Loucy (cell line): ENCODE results near the gene EPN2.

Experiments used
- EZH2phosphoT487 ChIP-seq: fragments of 200-600 bp; IDR thresholded peaks from 2 replicates; pipeline ENCODE4 v1.6.1; 2018; ENCODE audit warnings: antibody characterized with exemption, mild to moderate bottlenecking, moderate library complexity, borderline replicate concordance
- TF ChIP-seq, protein P1 (sequence below): fragments of 200-600 bp; sonication (generic); conservative IDR thresholded peaks from 2 replicates; pipeline ENCODE4 v1.5.1; 2014; ENCODE audit warnings: mild to moderate bottlenecking, antibody characterized with exemption, low read length

DNA sequence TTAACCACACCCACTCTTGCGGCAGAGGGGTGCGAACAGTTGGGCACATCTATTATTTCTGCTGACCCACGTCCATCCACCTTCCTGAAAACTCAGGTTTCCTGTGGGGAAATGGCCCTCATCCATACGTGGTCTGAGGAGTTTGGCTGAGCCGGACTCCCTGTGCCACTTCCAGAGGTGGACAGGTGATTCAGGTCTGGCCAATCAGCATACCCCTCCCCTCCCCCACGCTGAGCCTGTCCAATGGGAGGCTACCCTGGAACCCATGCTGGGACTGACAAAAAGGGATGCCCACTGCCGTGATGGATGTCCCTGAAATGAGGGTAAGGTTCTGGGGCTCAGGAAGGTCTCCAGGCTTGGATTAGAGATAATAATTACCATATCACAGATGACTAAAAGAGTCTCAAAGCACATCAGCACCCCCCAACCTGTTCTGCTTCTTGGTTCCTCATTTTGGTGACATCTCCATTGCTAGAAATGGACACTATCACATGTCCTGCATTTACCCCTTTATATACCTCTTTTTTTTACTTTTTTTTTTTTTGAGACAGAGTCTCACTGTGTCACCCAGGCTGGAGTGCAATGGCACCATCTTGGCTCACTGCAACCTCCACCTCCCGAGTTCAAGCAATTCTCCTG, 135.8 kb downstream of the EPN2 start:
- TF ChIP-seq, protein P1, sequence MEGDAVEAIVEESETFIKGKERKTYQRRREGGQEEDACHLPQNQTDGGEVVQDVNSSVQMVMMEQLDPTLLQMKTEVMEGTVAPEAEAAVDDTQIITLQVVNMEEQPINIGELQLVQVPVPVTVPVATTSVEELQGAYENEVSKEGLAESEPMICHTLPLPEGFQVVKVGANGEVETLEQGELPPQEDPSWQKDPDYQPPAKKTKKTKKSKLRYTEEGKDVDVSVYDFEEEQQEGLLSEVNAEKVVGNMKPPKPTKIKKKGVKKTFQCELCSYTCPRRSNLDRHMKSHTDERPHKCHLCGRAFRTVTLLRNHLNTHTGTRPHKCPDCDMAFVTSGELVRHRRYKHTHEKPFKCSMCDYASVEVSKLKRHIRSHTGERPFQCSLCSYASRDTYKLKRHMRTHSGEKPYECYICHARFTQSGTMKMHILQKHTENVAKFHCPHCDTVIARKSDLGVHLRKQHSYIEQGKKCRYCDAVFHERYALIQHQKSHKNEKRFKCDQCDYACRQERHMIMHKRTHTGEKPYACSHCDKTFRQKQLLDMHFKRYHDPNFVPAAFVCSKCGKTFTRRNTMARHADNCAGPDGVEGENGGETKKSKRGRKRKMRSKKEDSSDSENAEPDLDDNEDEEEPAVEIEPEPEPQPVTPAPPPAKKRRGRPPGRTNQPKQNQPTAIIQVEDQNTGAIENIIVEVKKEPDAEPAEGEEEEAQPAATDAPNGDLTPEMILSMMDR, result no peak
- TF ChIP-seq EZH2phosphoT487, result no peak
